ENCODE measurements around the gene TIMP2. TPM values are rescaled to one million over a fixed set of nuclear protein-coding genes. Genes with fewer than 3 reads are reported as not detected.

TIMP2 gene
- total and polyA plus RNA-seq, 4 donors: 8.9 to 37.6 (median 10.1) TPM

DNA sequence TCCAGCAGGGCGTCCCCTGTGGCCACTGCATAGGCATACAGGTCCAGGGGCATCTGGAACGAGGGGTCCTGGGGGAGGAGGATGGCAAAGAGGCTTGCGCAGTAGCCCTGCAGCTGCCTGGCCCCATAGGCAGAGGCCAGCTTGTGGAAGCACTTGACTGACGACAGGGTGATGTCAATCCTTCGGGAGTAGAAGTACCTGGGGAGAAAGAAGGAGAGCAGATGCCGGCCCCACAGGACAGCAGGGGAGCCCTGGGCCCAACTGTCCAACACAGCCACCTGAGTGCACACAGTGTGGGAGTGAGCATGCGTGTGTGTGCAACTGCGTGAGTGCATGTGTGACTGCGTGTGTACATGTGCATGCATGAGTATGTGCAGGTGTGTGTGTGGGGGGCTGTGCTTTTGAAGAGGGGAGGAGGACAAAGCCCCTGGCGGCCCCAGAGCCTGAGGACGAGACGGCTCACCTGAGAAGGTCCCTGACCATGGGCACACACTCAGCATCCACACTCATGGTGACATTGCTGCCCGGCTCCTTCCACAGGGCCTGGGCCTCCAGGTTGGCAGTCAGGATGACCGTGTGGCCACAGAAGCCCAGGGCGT lies 47.4 kb upstream of the TIMP2 start:
- H3K27ac ChIP-seq (ENCODE audit: low read depth in 1 of 2, low read length in 2 of 2): no peak overlapping the region
- WGBS: 91% methylated on average over 15 of the region's 15 CpGs
- no peak for DNase-seq (ENCODE audit: low spot score)

DNA sequence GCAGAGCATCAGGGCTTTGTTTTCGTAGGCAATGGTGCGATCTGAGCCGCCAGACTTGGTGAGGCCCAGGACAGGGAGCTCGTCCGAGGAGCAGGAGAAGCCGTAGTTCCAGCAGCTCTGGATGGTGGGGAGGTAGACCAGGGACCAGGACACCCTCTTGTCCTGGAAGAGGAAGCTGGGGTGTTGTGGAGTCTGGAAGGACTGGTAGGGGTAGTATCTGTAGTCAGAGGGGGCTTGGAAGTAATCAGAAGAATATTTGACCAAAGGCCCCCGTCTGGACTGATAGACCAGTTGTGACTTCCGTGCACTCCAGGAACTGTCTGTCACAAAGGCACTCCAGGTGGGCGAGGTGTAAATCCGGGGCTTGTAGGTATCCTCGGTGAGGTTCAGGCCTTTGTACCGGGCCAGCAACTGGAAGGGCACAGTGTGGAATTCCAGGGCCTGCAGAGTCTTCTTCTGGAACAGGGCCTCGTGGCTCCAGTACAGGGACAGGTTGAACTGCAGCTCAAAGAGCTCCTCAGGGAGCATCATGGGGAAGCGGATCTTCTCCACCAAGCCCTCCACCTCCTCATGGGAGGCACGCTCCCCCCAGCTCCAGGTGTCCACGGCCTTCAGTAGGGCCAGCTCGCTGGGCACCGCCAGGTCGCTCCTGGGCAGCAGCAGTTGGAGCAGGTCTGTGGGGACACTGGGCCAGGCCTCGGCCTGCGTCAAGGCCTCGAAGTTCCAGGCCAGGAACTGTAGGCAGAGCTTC lies 46.7 kb upstream of the TIMP2 start:
- no peak for TF ChIP-seq YY1 (IDR thresholded peaks at IDR 0.05)
- no peak for TF ChIP-seq NR2F2 (IDR thresholded peaks at IDR 0.05)
- TF ChIP-seq HNF4A (conservative IDR thresholded peaks at IDR 0.05): no peak
- TF ChIP-seq RAD21 (IDR thresholded peaks at IDR 0.05): no peak
- TF ChIP-seq JUND (IDR thresholded peaks at IDR 0.05): no peak
- H3K4me1 ChIP-seq (ENCODE audit: control insufficient read depth in 4 of 4, insufficient read depth in 4 of 4, low read length in 3 of 4): peaks cover 0 to 9% (median 6%) of the 10 kb centered on the region in 4 donors

More for the DNA sequence above, 47.4 kb upstream of the TIMP2 start:
- TF ChIP-seq RAD21 (IDR thresholded peaks at IDR 0.05) (no peak), MAX (IDR thresholded peaks at IDR 0.05) (no peak), YY1 (IDR thresholded peaks at IDR 0.05) (no peak), HNF4A (conservative IDR thresholded peaks at IDR 0.05) (no peak), REST (IDR thresholded peaks at IDR 0.05) (no peak), FOXA1 (IDR thresholded peaks at IDR 0.05) (no peak), FOXA2 (IDR thresholded peaks at IDR 0.05) (no peak), RXRA (IDR thresholded peaks at IDR 0.05) (no peak), TAF1 (conservative IDR thresholded peaks at IDR 0.05) (no peak), EGR1 (IDR thresholded peaks at IDR 0.05; ENCODE audit: low read depth in 2 of 2) (no peak), HNF4G (IDR thresholded peaks at IDR 0.05) (no peak), SP1 (IDR thresholded peaks at IDR 0.05) (no peak)
- TF ChIP-seq, protein P1, sequence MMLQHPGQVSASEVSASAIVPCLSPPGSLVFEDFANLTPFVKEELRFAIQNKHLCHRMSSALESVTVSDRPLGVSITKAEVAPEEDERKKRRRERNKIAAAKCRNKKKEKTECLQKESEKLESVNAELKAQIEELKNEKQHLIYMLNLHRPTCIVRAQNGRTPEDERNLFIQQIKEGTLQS (IDR thresholded peaks at IDR 0.05): no peak
- TF ChIP-seq, protein P2, sequence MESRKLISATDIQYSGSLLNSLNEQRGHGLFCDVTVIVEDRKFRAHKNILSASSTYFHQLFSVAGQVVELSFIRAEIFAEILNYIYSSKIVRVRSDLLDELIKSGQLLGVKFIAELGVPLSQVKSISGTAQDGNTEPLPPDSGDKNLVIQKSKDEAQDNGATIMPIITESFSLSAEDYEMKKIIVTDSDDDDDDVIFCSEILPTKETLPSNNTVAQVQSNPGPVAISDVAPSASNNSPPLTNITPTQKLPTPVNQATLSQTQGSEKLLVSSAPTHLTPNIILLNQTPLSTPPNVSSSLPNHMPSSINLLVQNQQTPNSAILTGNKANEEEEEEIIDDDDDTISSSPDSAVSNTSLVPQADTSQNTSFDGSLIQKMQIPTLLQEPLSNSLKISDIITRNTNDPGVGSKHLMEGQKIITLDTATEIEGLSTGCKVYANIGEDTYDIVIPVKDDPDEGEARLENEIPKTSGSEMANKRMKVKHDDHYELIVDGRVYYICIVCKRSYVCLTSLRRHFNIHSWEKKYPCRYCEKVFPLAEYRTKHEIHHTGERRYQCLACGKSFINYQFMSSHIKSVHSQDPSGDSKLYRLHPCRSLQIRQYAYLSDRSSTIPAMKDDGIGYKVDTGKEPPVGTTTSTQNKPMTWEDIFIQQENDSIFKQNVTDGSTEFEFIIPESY (IDR thresholded peaks at IDR 0.05): no peak
- Histone ChIP-seq H3K36me3 (ENCODE audit: control insufficient read depth in 4 of 4, insufficient read depth in 3 of 4, low read depth in 1 of 4, low read length in 3 of 4) (no peaks in the 10 kb centered on the region), H3K4me1 (ENCODE audit: control insufficient read depth in 4 of 4, insufficient read depth in 4 of 4, low read length in 3 of 4) (peaks cover 0 to 14% (median 6%) of the 10 kb centered on the region in 4 donors), H3K9me3 (ENCODE audit: control insufficient read depth in 4 of 4, low read length in 3 of 4) (no peaks in the 10 kb centered on the region), H3K9ac (ENCODE audit: low read depth in 1 of 2, low read length in 2 of 2) (no peak overlapping the region), H3K27me3 (ENCODE audit: control insufficient read depth in 4 of 4, insufficient read depth in 4 of 4, low read length in 3 of 4) (no peaks in the 10 kb centered on the region), H3K4me3 (ENCODE audit: low read depth in 1 of 3, low read length in 3 of 3) (no peak overlapping the region)

More for the DNA sequence above, 46.7 kb upstream of the TIMP2 start:
- WGBS: 83% methylated on average over 22 of the region's 22 CpGs
- no peaks in the 10 kb centered on the region for H3K27me3 ChIP-seq (ENCODE audit: control insufficient read depth in 4 of 4, insufficient read depth in 4 of 4, low read length in 3 of 4)
- no peak overlapping the region for H3K27ac ChIP-seq (ENCODE audit: low read depth in 1 of 2, low read length in 2 of 2)
- no peak overlapping the region for H3K9ac ChIP-seq (ENCODE audit: low read depth in 1 of 2, low read length in 2 of 2)
- no peaks in the 10 kb centered on the region for H3K9me3 ChIP-seq (ENCODE audit: control insufficient read depth in 4 of 4, low read length in 3 of 4)
- no peak overlapping the region for H3K4me3 ChIP-seq (ENCODE audit: low read depth in 1 of 3, low read length in 3 of 3)
- H3K36me3 ChIP-seq (ENCODE audit: control insufficient read depth in 4 of 4, insufficient read depth in 3 of 4, low read depth in 1 of 4, low read length in 3 of 4): no peaks in the 10 kb centered on the region
- no peak for DNase-seq (ENCODE audit: low spot score)
